Testis (tissue), 3 donors: ENCODE data around the gene ECHDC3. TPM values are rescaled to one million over a fixed set of nuclear protein-coding genes. Genes with fewer than 3 reads are reported as not detected.

Experiments used
- DNase-seq: peaks from one replicate; pipeline ENCODE4 v3.0.0-alpha.2; 2019
- H3K27ac ChIP-seq, 2 donors: fragments of 200-600 bp; sonication (generic); one replicate each; pipeline ENCODE4 v1.5.1; 2019
- H3K27me3 ChIP-seq: fragments of 200-600 bp; sonication (generic); one replicate; pipeline ENCODE4 v1.5.1; 2019
- H3K36me3 ChIP-seq: fragments of 200-600 bp; sonication (generic); one replicate; pipeline ENCODE4 v1.5.1; 2017; ENCODE audit warnings: low read depth; ENCODE audit errors: missing control alignments
- H3K4me1 ChIP-seq: fragments of 200-600 bp; sonication (generic); one replicate; pipeline ENCODE4 v1.5.1; 2019
- H3K4me3 ChIP-seq, 2 donors: fragments of 200-600 bp; sonication (generic); one replicate each; pipeline ENCODE4 v1.5.1; 2017 to 2019
- H3K9me3 ChIP-seq: fragments of 200-600 bp; sonication (generic); one replicate; pipeline ENCODE4 v1.5.1; 2017
- POLR2A ChIP-seq: fragments of 450-650 bp; IDR thresholded peaks from one replicate; pipeline ENCODE4 v1.6.1; 2017; ENCODE audit warnings: antibody characterized with exemption, mild to moderate bottlenecking, moderate library complexity
- WGBS, 2 donors: methylation state at CpG; one replicate each; pipeline ENCODE4 v1.1.5; 2018; 5-methylcytosine and 5-hydroxymethylcytosine counted together
- intact Hi-C: fragments of 100-400 bp; cut with DNase I; formaldehyde crosslinking; loops from one replicate; pipeline ENCODE4 v1.15.1; 2023; ENCODE audit warnings: low total_unique reads
- polyA plus RNA-seq: library from polyadenylated mRNA; stranded (reverse); fragments of 350-450 nt; fragmentation: Illumina TruSeq; extraction: RNeasy Lipid Tissue Mini Kit (QIAGEN cat#74804); gene quantifications from one replicate; pipeline ENCODE4 v1.2.3, GENCODE V29; 2014; ENCODE audit warnings: low read depth, low replicate concordance; ENCODE audit not compliant: insufficient read depth
- total RNA-seq, 2 donors: library from RNA; depleted of rRNA; stranded (reverse); fragments of >200 nt; gene quantifications; one replicate each; pipeline ENCODE4 v1.2.3, GENCODE V29; 2016
- TF ChIP-seq, protein P1 (sequence below), 3 experiments: fragments of 450-650 bp in 2 of 3; fragments of 200-600 bp in 1 of 3; sonication (generic) in 1 of 3; IDR thresholded peaks; one replicate each; pipeline ENCODE4 v1.5.1; 2016 to 2019; ENCODE audit warnings: antibody characterized with exemption in 3 of 3, mild to moderate bottlenecking in 2 of 3, moderate library complexity in 1 of 3

Gene ECHDC3
- total and polyA plus RNA-seq, 3 donors from 2014 or later: 32.5 to 83.8 (median 61.7) TPM

DNA sequence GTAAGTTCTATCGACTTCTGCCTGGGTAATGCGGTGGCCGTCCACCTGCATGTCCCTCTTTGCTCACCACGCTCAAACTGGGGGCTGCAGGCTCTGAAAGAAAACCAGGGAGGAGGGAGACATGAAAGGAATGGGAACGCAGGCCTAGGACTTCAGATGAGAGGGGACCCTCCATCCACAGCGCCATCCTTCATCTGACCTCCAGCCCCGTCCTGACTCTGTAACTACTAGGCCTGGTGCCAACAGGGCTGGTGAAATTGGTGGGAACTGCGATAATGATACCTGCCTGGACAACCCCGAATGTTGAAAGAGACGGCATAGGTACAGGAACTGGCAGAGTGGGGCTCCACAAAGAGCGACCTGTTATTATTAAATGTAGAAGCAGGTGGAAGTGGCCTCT, 1.3 kb upstream of the ECHDC3 start:
- Histone ChIP-seq H3K9me3 (no peaks in the 10 kb centered on the region), H3K27me3 (no peaks in the 10 kb centered on the region), H3K4me1 (peaks cover 4% of the 10 kb centered on the region), H3K36me3 (no peaks in the 10 kb centered on the region), H3K4me3 (no peak overlapping the region), H3K27ac (no peak overlapping the region)
- no peak for TF ChIP-seq POLR2A
- TF ChIP-seq, protein P1, sequence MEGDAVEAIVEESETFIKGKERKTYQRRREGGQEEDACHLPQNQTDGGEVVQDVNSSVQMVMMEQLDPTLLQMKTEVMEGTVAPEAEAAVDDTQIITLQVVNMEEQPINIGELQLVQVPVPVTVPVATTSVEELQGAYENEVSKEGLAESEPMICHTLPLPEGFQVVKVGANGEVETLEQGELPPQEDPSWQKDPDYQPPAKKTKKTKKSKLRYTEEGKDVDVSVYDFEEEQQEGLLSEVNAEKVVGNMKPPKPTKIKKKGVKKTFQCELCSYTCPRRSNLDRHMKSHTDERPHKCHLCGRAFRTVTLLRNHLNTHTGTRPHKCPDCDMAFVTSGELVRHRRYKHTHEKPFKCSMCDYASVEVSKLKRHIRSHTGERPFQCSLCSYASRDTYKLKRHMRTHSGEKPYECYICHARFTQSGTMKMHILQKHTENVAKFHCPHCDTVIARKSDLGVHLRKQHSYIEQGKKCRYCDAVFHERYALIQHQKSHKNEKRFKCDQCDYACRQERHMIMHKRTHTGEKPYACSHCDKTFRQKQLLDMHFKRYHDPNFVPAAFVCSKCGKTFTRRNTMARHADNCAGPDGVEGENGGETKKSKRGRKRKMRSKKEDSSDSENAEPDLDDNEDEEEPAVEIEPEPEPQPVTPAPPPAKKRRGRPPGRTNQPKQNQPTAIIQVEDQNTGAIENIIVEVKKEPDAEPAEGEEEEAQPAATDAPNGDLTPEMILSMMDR (IDR thresholded peaks at IDR 0.05): no peak
- intact Hi-C loops: no loop called here
- no peak for DNase-seq
- 82 to 89% methylated on average over 11 of the region's 11 CpGs for WGBS, 2 donors

- DNase-seq: no peak
- no peaks in the 10 kb centered on the region for H3K9me3 ChIP-seq
- H3K4me1 ChIP-seq: peaks cover 4% of the 10 kb centered on the region
- H3K27me3 ChIP-seq: no peaks in the 10 kb centered on the region
- H3K4me3 ChIP-seq: peak overlapping the region; percentile 36 to 38
- no peak for TF ChIP-seq POLR2A
- TF ChIP-seq, protein P1 (IDR thresholded peaks at IDR 0.05): no peak
- intact Hi-C loops: no loop called here
- H3K27ac ChIP-seq: no peak overlapping the region
- 55 to 64% methylated on average over 16 of the region's 16 CpGs for WGBS, 2 donors
- no peaks in the 10 kb centered on the region for H3K36me3 ChIP-seq
Measured at GRCh38 chr10:11741608-11742007, 574 bp upstream of the ECHDC3 start.

- WGBS, 2 donors: 29 to 49% methylated on average over 12 to 26 of the region's 31 CpGs
- peak; percentile 36 for DNase-seq
- peak overlapping the region; percentile 60 to 62 for H3K4me3 ChIP-seq
- H3K4me1 ChIP-seq: peaks cover 13% of the 10 kb centered on the region
- TF ChIP-seq, protein P1 (IDR thresholded peaks at IDR 0.05): no peak
- TF ChIP-seq POLR2A: no peak
- H3K27me3 ChIP-seq: no peaks in the 10 kb centered on the region
- H3K9me3 ChIP-seq: no peaks in the 10 kb centered on the region
- H3K27ac ChIP-seq: peak overlapping the region; percentile 12 to 71
- intact Hi-C loops: no loop called here
- H3K36me3 ChIP-seq: no peaks in the 10 kb centered on the region
Measured at GRCh38 chr10:11742779-11743298, 657 bp downstream of the ECHDC3 start.

DNA sequence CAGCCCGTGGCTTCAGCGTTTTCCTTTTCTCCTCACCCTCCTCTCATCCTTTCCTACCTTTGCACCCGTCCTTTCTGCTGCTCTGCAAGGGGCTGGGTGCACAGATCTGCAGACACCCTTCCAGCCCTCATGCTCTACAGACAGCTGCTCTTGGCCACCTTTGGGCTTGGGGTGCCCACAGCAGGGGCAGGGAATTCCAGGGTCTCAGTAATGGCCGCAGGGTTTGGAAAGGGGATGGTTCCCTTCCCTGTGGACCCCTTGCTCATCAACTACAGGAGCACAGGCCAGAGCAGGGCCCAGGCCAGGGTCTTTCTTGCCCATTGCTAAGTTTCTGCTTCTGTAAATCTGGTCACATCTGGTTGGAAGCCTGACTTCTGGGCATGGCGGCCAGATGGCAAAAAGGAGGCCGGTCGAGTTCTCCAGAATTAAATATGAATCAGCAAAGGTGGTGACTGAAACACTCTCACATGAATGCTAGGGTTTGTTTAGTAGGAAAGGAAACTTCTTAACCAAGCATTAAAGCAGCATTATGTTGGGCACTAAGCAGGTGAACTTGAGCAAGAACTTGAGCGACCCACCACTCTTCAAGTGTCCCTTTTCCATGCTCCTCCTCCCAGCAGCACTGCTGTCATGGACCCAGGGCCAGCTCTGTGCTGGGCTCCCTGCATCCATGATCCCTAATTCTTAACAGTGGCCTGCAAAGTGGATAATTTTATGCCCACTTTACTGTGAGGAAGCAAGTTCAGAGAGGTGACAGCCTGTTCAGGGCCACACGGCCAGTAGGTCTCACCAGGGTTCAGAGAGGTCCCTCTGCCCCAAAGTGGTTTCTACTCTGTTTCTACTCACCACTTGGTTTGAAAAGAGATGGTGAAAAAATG, 1.5 kb downstream of the ECHDC3 start:
- peak overlapping the region in 1 of 2 donors; percentile 60 for H3K4me3 ChIP-seq
- TF ChIP-seq, protein P1 (IDR thresholded peaks at IDR 0.05): no peak
- TF ChIP-seq POLR2A: no peak
- WGBS, 2 donors: 68 to 77% methylated on average over 8 to 9 of the region's 9 CpGs
- peaks cover 13% of the 10 kb centered on the region for H3K4me1 ChIP-seq
- H3K27me3 ChIP-seq: no peaks in the 10 kb centered on the region
- no peaks in the 10 kb centered on the region for H3K36me3 ChIP-seq
- no peak for DNase-seq
- H3K27ac ChIP-seq: no peak overlapping the region
- intact Hi-C loops: no loop called here
- H3K9me3 ChIP-seq: no peaks in the 10 kb centered on the region
